Stimulated activated CD8-positive, alpha-beta memory T cell treated with anti-CD3 and anti-CD28 coated beads, Interleukin-12 subunit alpha, Interleukin-12 subunit beta, amount 100 ng/mL, for 24 hours (primary cell): ENCODE data around the gene MRGPRG.

ENCODE experiments used
- DNase-seq: peaks from one replicate; pipeline ENCODE4 v3.0.0-alpha.2; 2020; ENCODE audit errors: extremely low read depth

The MRGPRG gene

DNA sequence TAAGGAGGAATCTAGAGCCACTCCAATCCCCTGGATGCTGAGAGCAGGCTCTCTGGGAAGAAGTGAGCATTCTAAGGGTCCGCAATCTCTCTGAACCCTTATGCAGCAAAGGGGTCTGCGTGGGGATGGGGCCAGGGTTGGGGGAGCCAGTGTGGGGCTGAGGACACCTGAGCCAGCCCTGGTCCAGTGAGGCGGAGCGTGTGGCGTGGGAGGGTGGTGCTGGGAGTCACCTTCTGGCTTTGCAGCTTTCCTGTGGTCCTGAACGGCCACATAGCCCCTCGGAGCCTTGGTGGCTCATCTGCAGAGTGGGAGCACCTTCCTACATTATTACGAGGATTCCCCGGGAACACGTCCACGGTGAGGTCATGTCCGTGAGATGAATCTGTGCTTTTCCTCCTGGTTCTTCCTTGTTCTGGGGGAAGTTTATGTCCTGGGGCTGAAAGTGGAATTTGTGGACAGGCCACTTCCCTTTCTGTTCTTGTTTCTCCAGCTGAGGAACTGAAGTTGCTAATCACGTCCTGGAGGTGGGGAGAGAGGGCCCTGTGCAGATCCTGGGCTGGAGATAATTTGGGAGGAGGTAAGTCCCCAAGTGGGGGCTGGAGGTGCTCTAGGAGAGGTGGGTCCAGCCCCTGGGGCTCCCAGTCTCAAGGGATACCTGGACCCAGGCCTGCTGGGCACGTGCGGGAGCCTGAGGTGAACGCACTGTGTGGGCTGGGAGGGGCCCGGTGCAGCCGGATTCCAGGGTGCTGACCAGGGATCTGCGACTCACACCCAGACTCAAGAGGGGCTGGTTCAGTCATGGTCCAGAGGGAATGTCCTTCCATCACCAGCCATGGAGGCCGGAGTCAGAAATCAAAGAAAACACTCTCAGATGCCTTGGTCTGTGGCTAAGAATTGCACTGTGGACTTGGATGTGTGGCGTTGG, 7.5 kb upstream of the MRGPRG start:
- DNase-seq, result no peak

DNA sequence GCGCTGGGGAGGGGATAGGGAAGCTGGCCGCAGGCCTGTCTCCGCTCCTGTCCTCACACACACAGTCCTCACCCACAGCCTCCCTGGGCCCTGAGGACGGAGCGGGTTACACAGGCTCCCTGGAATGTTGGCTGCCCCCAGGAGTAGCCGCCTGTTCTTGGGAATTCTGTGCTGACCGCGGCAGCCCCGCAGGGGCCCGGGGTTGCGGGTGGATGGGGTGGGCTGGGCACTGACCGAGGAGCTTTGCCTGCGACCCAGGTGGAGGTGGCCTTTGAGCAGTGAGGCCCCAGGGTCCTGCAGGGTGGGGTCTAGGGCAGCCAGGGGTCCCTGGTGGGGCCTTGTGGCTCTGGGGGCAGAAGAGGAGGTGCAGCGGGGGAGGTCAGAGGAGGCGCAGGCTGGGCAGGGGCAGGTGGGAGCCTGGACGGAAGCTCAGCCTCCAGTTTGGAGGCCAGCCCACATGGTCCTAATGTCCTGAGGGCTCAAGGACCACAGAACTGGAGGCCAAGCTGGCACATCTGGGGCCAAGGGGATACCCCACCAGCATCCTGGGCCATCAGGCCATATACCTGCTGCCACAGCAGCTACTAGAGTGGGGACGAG, 6.6 kb upstream of the MRGPRG start:
- no peak for DNase-seq

DNA sequence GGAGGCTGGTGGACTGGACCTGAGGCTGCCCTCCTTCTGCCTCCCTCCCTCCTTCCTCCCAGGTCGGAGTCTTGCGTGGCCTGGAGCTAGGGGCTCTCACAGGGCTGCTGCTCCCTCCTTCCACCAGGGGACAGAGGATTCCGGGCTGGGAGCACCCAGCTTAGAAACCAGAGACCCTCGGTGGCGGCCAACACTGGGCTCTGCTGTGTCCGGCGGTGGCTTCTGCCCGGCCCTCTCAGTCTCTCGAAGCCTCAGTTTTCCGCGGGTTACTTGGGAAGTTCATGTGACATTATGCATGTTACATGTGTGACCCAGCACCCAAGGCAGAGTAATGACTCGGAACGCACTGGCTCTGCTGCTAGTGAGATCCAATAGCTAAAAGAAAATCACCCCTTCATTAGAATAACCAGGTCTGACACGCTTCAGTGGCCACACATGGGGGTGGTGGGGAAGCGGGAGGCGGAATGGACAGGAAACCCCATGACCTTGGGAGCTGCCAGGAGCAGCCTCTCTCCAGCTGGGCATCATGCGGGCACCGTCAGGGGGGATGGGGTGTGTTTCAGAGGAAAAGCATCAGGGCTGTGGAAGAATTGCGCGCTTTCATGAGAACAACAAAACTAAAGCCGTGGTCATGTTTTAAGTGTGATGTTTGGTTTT, 5.9 kb upstream of the MRGPRG start:
- DNase-seq, result no peak

DNA sequence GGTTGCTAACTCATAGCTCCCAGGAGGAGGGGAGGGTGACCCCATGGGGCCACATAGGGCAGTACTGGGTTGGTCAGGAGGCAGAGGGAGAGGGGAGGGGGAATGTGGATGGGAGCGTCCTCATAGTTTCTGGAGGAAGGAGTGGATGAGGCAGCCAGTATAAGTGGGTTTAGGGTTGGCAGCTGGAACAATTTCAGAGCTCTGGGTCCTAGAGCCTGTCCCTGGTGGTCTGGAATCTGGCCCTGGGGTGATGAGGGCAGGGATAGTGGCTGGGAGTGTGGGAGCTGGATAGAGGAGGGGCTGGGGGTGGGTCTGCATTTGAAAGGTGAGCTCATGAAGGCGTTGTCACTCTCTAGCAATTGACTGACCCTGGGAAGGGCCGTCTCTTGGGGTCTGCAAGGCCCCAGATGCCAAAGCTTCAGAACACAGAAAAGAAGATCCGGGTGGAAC, 5.3 kb upstream of the MRGPRG start:
- no peak for DNase-seq

DNA sequence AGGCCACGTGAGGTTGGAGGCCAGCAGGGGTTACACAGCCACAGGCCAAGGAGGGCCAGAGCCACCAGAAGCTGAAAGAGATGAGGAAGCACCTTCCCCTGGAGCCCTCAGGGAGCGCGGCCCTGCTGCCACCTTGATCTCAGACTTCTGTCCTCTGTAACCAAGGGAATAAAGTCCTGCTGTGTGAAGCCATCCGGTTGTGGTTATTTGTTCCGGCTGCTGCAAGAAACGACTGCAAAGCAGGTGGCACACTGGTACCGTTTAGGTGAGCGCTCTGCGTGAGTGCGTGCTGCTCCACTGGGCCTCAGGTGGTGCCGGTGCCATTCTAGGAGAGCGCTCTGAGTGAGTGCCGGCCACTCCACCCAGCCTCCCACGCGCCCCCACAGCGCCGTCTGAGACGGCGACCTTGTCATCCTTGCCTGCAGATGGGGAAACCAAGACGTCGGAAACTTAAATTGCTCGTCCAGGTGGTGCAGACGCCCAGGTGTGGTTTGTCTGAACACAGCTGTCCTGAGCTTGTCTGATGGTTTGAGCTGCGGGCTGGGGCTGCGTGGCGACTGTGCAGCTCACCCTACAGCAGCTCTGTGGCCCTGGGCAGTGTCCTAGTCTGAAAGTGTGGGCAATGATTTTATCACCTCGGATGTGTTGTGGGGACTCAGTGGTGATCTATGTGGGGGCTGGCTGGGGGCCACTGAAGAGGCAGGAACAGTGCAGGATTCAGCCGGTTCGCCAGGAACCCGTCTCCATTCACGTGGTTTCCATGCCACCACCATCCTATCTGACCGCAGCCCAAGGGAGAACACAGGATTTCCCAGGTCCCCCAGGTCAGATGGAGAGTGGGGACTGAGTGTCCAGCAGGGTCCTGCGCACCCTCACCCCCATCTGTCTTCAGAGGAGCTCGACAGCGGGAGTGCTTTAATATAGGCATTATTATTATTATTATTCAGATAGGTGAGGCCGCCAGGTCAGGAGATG, 4.6 kb upstream of the MRGPRG start:
- DNase-seq, result no peak

DNA sequence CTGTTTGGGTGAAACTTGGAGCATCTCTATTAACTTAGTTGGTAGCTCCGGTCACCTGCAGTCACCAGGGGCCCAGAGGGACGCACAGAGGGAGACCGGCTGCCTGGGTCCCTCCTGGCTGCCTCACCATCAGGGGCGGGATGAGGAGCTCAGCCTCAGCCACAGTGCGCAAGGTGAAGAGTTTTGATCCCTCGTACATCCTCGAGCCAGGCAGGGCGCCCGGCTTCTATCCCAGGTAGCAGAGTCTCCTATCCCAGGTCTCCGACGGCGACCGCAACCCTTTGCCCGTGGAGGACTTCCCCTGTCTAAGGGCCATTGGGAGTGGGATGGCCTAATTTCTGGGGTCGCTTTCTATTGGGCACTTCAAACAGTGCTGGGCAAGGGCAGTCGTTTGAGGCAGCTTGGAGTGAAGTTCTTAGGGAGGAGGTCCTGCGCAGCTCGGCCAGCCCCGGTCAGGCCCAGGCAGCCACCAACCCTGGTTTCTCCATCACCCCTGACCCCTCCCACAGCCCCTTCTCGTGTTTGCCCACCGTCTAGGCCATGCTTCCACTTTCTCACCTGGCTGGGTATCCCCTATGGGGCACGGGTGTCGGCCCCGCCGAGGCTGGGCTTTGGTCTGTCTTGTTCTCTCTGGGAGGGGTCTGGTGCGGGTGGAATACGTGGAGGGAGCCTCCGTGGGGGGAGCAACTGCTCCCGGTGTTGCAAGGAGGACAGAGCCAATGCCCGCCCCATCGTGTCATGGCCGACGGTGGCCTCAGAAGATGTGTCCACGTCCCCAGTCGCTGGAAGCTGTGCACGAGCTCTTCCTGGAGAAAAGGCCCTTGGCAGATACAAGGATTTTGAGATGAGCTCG, 3.6 kb upstream of the MRGPRG start:
- DNase-seq, result no peak

DNA sequence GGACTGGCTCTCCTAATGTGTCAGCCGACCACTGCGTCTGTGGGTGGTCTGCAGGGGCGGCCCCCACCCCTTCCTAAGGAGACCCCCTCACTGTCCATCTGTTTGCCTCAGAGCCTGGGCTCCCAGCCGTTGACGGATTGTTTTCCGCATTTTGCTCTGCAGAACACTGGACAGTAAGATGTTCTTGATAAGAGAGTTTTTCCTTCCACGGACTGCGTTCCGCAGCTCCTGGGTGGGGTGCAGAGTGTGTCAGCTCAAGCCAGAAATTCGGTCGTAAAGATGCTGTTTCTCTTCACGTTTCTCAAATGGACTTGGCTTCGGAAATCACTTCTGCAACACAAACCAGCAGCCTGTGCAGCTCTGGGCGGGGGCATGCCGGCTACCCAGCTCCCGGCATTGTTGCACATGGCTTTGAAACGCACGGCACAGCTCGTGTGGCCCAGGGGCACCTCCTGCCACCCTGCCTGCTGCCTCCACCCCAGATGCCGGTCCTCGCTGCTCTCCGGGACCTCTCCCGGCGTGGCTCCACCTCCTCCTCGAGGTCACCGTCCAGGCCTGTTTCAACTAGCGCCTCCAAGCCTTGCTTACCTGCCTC, 2.9 kb upstream of the MRGPRG start:
- no peak for DNase-seq

DNA sequence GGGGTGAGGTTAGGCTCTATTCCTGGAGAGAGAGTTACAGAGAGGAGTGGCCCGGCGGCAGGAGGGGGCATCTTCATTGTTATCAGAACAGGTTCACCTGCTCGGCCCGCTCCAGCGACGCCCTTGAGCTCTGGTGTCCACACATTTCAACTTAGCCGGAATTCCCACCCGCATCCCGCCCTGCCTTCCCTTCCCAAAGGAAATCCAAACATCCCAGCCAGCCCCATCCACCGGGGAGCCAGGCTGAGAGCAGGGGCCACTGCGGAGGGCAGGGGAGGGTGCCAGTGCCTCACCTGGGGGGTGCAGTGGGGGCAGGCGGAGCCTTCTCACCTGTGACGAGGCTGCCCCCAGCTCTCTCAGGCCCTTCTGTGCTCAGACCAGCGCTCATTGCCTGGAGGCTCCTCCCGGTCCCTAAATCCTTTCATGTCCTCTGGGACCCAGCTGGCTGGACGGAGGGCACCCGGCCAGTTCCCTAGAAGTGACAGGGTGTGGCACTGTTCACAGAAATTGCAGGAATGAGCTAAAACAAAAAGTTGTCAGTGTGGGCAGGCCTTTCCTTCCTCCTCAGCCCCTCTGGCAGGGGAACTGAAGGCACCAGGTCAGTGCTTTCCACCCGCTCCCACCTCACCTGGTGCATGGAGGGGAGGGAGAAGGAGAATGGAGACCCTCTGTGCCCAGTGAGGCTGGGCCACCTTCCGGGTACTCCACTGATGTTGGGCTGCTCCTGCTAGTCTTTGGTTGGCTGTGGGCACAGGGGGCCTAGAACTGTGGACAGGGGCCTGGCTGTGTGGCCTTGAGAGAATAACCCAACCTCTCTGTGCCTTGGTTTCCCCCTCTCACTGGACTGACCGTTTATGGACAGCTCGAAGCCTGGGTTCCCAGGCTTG, 2.2 kb upstream of the MRGPRG start:
- DNase-seq, result no peak

DNA sequence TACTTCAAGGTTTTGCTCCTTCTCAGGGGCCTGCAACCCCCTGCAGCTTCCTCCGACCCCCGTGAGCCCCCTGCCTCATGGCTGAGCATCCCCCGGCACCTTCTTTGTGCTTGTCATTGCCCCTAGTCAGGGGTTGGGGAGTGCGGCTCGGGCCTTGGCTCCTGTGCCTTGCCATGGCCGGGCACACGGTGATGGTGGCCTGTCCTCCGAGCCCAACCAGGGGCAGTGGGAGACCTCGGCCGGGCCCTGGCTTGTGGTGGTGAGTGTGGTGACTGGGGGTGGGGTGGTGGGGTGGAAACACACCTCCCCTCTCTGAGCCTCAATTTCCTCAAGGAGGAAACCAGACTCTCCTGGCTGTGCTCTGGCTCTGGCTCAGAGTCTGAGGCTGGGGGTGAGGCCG, 1.5 kb upstream of the MRGPRG start:
- no peak for DNase-seq

DNA sequence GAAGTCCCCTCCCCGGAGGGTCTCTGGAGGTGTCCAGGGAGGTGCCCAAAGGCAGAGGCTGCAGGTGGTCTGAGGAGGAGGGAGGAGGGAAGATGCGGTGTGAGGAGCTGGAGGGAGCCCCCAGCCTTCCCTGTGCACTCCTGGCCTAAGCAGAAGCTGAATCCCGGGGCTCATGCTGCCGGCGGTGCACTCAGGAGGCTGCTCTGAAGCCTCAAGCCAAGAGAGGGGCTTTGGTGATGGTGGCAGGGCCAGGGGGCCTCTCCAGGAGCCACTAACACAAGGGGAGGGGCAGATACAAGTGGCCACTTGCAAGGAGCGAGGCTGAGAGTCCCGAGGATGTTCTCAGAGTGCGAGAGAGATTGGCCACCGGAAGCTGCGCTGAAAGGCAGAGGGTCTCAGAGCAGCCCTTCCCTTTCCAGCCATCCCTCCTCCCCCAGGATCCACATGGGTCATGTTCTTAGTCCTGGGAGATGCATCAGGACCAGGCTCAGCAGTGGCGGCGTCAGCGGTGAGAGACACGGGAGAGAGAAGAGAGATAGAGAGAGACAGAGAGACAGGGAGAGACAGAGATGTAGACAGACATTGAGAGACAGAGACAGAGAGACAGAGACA, 774 bp upstream of the MRGPRG start:
- no peak for DNase-seq

DNA sequence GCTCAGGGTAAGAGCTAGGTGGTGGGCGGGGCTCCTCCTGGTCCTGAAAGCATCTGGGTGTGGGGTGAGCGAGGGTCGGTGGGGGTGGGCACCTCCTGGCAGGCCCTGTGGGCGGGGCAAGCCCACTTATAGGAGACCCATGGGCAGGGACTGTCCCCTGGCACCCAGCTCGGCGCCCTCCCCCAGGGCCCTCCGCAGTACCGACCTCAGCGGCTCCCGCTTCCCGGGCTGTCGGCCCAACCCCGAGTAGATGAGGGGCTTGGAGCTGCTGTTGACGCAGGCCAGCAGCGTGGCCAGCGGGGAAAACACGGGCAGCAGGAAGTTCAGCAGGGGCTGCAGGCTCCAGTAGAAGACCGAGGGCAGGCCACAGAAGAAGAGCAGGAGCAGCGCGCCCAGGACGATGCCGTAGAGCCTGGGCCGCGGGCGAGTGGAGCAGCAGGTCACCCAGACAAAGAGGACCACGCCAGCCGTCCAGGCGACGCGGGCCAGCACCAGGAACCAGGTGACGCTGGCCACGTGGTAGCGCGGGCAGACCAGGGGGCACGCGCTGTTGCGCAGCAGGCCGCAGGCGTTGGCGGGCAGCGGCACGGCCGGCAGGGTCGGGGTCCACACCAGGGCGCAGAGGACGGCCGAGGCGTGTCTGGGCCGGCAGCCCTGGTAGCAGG, 663 bp downstream of the MRGPRG start:
- no peak for DNase-seq

DNA sequence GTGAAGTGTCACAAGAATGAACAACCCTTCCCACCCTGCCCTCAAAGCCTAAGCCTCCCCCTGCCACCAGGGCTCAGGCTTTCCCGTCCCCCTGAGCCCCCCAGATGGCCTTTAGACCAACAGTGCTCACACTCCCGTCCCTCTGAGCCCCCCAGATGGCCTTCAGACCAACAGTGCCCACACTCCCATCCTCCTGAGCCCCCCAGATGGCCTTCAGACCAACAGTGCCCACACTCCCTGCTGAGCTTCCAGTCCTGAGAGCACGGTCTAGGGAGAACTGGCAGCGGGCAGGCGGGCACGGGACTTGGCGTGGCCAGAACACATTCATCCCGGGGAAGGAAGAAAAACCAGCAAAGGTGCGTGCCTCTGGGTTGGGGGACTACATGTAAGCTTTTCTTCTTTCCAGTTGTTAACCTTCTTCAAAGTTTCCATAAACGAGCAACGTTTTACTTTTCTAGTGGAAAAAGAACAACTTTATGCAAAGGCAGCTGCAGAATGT, 2.5 kb downstream of the MRGPRG start:
- DNase-seq, result no peak

DNA sequence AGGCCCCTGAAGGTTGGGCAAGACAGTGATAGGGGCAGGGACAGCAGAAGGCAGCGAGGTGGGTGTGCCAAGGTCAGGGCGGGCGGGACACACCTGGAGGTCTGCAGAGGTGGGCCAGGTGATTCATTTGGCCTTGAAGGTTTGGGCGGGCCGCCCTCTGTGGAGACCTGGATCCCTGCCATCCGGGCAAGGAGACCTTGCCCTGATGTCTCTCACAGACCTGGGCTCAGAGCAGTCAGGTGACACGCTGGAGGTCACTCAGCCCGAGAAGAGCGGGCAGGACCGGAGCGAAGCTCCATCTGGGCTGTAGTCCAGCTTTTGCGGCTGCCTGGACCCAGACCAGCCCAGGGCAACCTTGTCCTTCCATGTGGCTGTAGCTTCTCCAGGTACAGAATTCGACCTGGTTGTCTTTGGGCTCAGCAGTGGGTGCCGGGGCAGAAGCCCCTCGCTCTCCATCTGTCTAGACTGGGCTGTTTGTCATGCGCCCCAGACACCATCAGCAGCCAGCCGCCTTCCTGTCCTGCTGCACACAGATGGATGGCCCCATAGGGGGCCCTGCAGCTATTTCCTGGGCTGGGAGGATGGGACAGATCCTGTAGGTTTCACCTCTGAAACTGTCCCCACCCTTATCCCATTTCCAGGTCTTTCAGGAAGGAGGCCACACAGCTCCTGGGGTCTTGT, 3.1 kb downstream of the MRGPRG start:
- no peak for DNase-seq

DNA sequence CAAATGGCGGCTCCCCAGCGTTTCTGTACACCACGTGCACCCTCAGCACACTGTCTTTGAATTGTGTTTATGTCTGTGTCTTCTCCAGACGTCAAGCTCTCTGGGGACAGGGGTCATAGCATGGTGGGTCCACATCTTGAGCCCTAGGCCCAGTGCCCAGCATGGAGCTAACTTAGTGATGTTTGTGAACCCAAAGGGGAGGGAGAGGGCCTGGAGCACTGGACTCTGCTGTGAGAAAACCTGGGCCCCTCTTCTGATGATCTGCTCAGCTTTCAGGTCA, 4.3 kb downstream of the MRGPRG start:
- no peak for DNase-seq

DNA sequence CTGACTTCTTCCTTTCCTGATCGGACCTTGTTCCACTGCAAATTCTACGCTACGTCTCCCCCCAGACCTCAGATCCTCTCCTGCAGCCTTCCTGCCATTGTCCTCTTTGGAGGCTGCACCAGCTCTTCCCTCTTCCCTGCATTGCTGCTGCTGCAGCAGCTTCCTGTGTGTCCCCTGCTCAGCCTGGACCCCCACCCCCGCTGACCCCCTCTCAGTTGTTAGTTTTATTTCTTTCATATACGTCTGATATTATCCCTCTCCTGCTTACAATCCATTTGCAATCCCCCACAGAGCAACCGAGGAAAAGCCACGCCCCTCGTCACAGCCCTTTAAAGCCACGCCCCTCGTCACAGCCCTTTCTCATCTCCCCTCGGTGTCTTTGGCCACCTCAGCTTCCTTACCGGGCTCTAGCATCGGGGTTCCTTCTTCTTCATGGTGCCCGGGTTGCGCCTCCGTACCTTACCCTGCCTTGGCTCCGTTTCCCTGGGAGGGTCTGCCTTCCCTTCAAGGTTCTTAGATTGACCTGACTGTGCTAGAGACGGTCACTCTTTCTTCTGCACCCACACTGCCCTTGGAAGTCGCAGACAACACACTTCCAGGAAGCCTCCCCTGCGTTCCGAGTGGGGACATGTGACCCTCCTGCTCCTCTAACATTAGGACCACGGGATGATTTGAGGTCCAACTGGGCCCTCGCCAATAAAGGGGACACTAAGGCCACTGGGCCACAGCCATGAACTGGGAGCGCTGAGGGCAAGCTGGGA, 4.8 kb downstream of the MRGPRG start:
- DNase-seq, result no peak

DNA sequence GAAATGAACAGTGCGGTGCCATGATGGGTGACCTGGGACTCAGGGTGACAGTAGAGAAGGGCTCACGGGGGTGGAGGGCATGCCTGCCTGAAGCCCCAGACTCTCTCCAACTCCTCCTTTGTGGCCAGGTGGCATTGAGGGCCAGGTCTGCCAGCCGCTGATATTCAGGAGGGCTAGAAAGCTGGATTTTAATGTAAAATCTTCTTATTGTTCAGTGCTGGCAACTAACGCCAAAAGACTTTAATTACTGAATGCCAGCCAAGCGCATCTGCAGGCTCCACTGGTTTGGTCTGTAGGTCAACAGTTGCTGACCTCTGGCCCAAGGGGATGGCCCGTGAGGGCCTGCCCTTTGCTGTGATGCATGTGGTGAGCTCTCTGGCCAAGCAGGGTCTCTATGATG, 10.3 kb downstream of the MRGPRG start:
- no peak for DNase-seq
